ENCODE data around the gene GDF3. TPM values are rescaled to one million over a fixed set of nuclear protein-coding genes. Genes with fewer than 3 reads are reported as not detected.
"Not testable (repeated sequence)": the region's sequence is repeated elsewhere in the genome, so short reads cannot be mapped to it uniquely, and the experiment has no call there.

The GDF3 gene
- total RNA-seq, 2 experiments from 2014 or later, result not detected

DNA sequence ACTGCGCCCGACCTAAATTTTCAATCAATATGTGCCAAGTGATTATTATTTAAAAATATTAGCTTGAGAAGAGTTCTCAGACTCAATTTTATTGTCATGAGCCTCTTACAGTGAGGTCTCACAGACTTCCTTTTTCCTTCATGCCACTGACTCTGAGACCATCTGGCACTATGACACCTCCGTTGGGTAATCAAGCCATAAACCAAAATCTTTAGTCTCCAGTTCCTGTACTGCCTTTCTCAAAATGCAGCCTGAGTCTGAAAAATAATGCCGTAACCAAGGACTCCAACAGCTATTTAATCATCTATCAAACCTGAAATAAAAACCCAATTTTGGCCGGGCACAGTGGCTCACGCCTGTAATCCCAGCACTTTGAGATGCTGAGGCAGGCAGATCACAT is 20.1 kb downstream of the GDF3 start:
- POLR2A ChIA-PET, result not testable (repeated sequence)
- CTCF ChIA-PET, result interaction anchor here (1.2 kb wide), 1 partner anchor 132 kb away, joined by 5 read pairs; no protein-coding TSS in a partner anchor

DNA sequence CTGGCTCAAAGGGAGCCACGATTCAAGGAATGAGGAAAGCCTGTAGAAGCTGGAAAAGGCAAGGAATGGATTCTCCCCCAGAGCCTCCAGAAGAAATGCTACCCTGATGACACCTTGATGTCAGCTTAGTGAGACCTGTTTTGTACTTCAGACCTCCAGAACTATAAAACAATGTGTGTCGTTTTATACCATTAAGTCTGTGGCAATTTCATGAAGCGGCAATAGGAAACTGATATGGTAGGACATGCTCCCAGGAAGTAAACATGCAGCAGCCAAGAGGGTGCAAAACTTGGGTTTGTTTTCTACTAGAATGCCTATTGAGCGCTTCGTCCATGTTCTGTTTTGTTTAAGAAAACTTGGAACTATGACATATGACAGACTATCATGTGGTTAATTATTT is 27.4 kb downstream of the GDF3 start:
- ChIA-PET CTCF (no interaction called here), POLR2A (no interaction called here)

DNA sequence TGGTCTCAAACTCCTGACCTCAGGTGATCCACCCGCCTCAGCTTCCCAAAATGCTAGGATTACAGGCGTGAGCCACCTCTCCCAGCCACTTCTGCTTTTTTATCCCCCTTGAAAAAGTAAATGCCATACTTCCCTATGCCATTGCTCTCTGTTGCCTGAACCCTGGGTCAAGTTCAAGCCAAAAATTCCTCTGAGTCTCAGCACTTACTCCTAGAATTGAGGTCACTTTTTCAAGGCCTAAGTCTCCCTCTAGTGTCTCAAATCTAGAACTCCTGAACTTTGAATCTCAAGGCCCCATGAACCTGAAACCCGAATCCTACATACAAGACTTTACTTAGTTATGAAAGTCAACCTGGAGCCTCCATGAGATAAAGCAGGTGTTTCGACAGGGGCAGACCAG is 28.4 kb downstream of the GDF3 start:
- ChIA-PET CTCF (no interaction called here), POLR2A (no interaction called here)

DNA sequence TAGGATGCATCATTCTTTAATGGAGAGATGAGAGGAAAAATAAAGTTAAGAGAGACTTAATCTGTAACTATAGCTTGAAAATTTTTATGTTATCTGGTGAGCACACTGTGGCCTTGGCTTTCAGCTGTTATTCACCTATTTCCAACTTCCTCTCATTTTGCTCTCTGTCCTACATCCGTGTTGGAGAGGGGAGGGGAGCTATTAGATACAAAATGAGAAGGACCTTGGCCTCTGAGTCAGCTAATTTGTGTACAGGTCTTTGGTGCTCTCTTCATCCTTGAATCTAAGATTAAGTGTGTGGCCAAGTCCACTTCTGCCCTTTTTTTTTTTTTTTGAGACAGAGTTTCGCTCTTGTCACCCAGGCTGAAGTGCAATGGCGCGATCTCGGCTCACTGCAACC is 29.0 kb downstream of the GDF3 start:
- ChIA-PET POLR2A (no interaction called here), CTCF (no interaction called here)

DNA sequence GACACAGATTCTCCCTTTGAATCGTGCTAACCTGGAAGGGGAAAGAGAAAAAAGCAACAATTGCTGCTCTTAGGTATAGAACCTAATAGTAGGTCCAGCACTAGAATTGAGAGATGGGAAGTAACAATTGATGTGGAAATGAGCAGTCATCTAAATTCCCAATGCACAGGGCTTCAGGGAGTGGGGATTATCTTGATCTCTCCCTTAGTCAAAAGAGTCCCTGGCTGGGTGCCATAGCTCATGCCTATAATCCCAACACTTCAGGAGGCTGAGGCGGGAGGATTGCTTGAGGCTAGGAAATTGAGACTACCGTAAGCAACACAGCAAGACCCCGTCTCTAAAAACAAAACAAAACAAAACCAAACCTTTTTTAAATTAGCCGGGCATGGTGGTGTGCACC is 33.8 kb downstream of the GDF3 start:
- ChIA-PET CTCF (no interaction called here), POLR2A (no interaction called here)

DNA sequence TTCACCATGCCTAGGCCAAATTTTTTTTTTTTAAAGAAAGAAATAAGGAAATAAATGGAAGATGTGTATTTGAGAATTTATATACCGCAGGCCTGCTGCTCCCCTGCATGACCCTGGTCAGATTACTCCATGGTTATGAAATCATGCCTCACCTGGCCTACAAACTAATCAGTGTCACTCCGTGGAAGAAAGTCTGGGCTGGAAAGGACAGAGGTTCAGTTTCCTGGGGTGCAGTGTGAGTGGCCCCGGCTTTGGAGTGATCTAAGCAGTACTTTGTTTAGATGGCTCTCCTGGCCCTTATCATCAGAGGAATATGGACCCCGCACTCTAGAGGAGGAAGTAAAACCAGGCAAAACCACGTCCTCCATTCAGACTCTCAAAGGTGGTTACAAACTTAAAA is 39.5 kb downstream of the GDF3 start:
- POLR2A ChIA-PET, result no interaction called here
- CTCF ChIA-PET, result no interaction called here

DNA sequence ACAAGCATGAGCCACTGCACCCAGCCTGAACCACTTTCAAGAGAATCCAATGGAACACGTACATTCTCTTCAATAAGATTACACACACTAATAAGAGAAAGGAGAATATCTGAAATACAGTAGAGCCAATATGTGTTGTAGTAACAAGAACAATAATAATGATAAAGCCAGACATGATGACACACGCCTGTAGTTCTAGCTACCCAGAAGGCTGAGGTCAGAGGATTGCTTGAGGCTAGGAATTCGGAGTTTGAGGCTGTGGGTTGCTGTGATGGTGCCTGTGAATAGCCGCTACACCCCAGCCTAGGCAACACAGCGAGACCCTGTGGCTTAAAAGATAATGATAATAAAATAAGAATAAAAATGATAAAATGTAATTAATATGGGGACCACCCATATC is 45.5 kb downstream of the GDF3 start:
- POLR2A ChIA-PET, result no interaction called here
- CTCF ChIA-PET, result interaction anchor here (1.4 kb wide), 1 partner anchor 10 kb away, joined by 3 read pairs; no protein-coding TSS in a partner anchor

DNA sequence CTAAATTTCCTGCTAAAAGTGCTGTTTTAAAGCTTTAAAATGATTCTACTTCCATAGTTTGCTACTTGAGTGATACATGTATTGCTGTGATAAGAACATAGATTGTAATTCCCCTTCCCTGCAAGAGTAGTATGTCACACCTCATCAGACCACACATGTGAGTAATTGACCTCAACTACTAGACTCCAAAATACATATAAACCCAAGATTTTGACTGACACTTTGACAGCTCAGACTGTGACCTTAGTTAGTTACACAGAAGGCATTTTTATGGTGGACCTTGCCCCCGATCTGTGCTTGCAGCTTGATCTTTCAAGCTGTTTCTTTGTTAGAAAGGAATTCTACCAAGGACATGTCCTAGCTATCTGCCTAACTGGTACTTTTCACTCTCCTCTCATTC is 48.5 kb downstream of the GDF3 start:
- CTCF ChIA-PET, result interaction anchor here (0.6 kb wide), 1 partner anchor 146 kb away, joined by 3 read pairs; no protein-coding TSS in a partner anchor
- POLR2A ChIA-PET, result no interaction called here

DNA sequence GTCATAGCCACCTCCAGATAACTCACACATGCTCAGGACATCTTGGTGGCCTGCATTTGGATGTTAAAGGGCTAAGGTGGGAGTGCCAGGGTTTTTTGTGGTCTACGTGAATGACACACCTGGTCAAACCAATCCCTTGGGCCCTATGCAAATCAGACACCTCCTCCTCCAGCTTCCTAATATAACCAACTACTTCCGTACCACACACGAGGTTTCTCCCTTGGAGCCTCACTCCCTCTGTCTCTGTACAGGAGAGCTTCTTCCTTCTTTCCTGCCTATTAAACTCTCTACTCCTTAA is 49.4 kb downstream of the GDF3 start:
- ChIA-PET CTCF (no interaction called here), POLR2A (no interaction called here)

DNA sequence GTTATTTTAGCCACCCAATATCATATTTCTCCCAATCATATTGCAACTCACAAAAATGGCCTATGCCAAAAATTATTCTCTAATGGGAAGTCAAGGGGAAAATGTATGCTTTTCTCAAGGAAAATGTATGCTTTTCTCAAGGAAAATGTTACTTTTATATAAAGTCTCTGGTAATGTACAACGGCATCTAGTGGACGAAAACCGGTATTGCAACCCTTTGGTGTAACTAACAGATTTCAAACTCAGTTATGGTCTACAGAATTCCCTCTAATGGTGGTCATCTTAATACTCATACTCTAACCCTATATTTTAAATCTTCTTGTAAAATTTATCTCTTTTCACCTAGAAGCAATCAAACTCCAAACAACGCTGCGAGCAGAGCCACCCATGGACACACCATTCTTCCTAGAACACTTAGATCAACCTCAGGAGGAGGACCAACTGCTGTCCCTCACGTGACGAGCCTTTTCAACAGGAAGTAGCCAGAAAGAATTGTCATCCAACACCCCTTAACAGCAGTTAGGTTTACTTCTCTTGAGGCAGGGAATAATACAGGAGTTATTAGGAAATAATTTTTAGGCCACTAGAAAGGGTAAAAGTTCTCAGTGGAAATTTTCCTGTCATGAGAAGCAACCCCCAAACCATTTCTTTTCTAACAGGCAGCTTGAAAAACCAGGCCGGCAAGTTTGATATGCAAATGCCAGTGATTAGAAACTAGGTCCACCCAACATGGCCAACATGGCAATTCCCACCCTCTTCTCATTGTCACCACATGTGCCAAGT is 50.0 kb downstream of the GDF3 start:
- ChIA-PET CTCF (interaction anchor here (0.6 kb wide), 1 partner anchor 285 kb away, joined by 4 read pairs; no protein-coding TSS in a partner anchor), POLR2A (no interaction called here)

DNA sequence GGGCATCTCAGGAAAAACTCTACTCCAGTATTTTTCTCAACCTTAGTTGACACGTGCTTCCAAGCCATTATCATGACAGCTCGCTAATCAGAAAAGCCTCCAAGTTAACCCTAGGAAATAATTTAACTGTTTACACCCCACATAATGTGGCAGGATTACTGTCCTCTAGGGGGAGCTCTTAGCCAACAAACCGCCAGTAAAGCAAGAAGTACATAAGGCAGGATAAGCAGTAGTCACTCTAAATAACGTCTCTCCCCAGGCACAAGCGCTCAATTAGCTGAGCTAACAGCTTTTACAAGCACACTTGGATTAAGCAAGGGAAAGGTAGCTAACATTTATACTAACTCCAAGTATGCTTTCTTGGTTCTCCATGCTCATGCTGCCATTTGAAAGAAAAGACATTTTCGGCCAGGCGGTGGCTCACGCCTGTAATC is 52.7 kb downstream of the GDF3 start:
- ChIA-PET POLR2A (no interaction called here), CTCF (interaction anchor here (0.6 to 1.1 kb wide), 6 partner anchors 9 to 1134 kb away, joined by 3 to 6 read pairs (median 4); no protein-coding TSS in a partner anchor)

DNA sequence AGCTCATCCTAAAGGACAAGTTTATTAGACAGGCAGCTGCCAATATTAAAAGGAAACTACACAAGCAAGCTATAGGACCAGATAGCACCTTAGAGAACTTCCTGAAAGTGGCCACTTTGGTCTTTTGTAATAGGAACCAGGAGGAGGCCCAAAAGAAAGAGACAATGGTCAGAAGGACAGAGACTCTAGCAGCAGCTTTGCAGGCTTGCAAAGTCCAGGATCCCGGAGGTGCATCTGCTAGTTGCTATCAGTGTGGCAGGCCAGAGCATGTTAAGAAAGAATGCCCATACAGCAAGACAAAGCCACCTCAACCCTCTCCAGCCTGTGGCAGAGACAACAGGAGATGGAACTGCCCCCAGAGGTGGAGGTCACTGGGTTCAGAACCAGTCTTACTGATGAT is 53.3 kb downstream of the GDF3 start:
- POLR2A ChIA-PET, result no interaction called here
- CTCF ChIA-PET, result interaction anchor here (0.6 to 1.1 kb wide), 4 partner anchors 8 to 342 kb away, joined by 3 to 6 read pairs (median 4); no protein-coding TSS in a partner anchor

DNA sequence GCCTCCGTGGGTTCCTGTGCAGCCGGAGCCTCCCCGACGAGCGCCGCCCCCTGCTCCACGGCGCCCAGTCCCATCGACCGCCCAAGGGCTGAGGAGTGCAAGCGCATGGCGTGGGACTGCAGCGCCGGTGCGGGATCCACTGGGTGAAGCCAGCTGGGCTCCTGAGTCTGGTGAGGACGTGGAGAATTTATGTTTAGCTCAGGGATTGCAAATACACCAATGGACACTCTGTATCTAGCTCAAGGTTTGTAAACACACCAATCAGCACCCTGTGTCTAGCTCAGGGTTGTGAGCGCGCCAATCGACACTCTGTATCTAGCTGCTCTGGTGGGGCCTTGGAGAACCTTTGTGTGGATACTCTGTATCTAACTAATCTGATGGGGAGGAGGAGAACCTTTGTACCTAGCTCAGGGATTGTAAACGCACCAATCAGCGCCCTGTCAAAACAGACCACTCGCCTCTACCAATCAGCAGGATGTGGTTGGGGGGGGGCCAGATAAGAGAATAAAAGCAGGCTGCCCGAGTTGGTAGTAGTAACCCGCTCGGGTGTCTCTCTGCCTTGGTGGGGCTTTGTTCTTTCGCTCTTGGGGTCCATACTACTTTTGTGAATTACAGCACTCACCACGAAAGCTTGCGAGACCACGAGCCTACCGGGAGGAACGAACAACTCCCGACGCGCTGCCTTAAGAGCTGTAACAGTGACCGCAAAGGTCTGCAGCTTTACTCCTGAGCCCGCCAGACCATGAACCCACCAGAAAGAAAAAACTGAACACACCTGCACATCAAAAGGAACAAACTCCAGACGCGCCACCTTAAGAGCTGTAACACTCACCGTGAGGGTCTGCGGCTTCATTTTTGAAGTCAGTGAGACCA is 55.2 kb downstream of the GDF3 start:
- CTCF ChIA-PET, result interaction anchor here (0.6 to 0.9 kb wide), 2 partner anchors 10 to 99 kb away, joined by 3 read pairs; no protein-coding TSS in a partner anchor
- POLR2A ChIA-PET, result interaction anchor here (0.5 to 0.6 kb wide), 3 partner anchors 125 to 450 kb away, joined by 4 to 8 read pairs (median 6); no protein-coding TSS in a partner anchor

Other genes with a start within 250 kb of the GDF3 start
- gene CD163, start 192.0 kb downstream of the GDF3 start, total RNA-seq, result not detected
- gene APOBEC1, start 29.9 kb downstream of the GDF3 start, total RNA-seq, result not detected
- not detected for gene DPPA3, start 15.7 kb upstream of the GDF3 start, total RNA-seq
- gene CLEC4C, start 51.6 kb upstream of the GDF3 start, total RNA-seq, result not detected
- gene NANOGNB, start 69.4 kb upstream of the GDF3 start, total RNA-seq, result not detected
- gene NANOG, start 93.6 kb upstream of the GDF3 start, total RNA-seq, result not detected
- gene SLC2A14, start 177.1 kb upstream of the GDF3 start, total RNA-seq, result under 1 TPM; 0.15 to 0.17 TPM
- gene SLC2A3, start 240.4 kb upstream of the GDF3 start, total RNA-seq, result 100 to 1,000 TPM; 172 to 178 TPM